ENCODE measurements around the gene CDPF1. TPM values are rescaled to one million over a fixed set of nuclear protein-coding genes. Genes with fewer than 3 reads are reported as not detected.

Gene CDPF1
- total RNA-seq, 2 donors from 2014 or later: 8.1 to 12.4 TPM

DNA sequence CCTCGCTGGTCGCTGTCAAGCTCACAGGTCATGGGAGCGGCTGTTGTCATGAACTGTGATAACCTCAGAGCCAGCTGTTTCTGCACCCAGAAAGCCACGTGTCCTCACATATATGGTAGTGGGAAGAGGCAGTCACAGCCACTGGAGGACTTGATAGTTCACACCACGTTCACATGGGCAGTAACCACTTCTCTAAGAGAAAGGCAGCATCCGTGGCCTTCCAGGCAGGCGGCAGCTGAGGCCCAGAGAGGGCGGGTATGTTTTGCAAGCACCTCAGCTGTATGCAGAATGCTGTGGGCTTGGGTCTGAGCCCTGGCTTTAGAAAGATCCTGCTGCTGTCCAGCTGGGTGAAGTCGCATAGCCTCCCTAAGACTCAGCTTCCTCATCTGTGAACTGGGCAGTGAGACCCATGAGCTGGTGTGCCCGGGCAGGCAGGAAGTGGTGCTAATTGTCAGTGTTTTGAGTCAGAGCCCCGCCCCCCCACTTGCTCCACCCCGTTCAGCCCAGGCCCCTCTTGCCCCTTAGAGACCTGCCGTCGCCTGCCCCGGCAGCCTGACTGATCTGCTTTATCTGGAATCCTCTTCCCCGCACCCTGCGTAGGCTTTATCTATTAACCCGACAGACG is 31.0 kb upstream of the CDPF1 start:
- Histone ChIP-seq H3K9me3 (no peaks in the 10 kb centered on the region), H3K36me3 (peaks cover 79% of the 10 kb centered on the region), H3K4me1 (ENCODE audit: control insufficient read depth in 1 of 2, low read depth in 2 of 2) (no peaks in the 10 kb centered on the region), H3K4me3 (no peak overlapping the region), H3K27ac (no peak overlapping the region), H3K27me3 (replicated peaks; ENCODE audit: insufficient read depth) (no peaks in the 10 kb centered on the region)
- TF ChIP-seq, protein P1, sequence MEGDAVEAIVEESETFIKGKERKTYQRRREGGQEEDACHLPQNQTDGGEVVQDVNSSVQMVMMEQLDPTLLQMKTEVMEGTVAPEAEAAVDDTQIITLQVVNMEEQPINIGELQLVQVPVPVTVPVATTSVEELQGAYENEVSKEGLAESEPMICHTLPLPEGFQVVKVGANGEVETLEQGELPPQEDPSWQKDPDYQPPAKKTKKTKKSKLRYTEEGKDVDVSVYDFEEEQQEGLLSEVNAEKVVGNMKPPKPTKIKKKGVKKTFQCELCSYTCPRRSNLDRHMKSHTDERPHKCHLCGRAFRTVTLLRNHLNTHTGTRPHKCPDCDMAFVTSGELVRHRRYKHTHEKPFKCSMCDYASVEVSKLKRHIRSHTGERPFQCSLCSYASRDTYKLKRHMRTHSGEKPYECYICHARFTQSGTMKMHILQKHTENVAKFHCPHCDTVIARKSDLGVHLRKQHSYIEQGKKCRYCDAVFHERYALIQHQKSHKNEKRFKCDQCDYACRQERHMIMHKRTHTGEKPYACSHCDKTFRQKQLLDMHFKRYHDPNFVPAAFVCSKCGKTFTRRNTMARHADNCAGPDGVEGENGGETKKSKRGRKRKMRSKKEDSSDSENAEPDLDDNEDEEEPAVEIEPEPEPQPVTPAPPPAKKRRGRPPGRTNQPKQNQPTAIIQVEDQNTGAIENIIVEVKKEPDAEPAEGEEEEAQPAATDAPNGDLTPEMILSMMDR (IDR thresholded peaks at IDR 0.05): no peak
- no peak for DNase-seq (ENCODE audit: low spot score)
- ATAC-seq (ENCODE audit: insufficient number of reproducible peaks, low FRiP score, low read depth): no peak

- H3K4me3 ChIP-seq: no peak overlapping the region
- H3K27me3 ChIP-seq (replicated peaks; ENCODE audit: insufficient read depth): no peaks in the 10 kb centered on the region
- TF ChIP-seq, protein P1 (IDR thresholded peaks at IDR 0.05): no peak
- DNase-seq (ENCODE audit: low spot score) (no peak), ATAC-seq (ENCODE audit: insufficient number of reproducible peaks, low FRiP score, low read depth) (no peak)
- peaks cover 82% of the 10 kb centered on the region for H3K36me3 ChIP-seq
- no peaks in the 10 kb centered on the region for H3K9me3 ChIP-seq
- H3K4me1 ChIP-seq (ENCODE audit: control insufficient read depth in 1 of 2, low read depth in 2 of 2): no peaks in the 10 kb centered on the region
- no peak overlapping the region for H3K27ac ChIP-seq
Measured at GRCh38 chr22:46280063-46280817, 30.1 kb upstream of the CDPF1 start.

- Histone ChIP-seq H3K4me3 (no peak overlapping the region), H3K27me3 (replicated peaks; ENCODE audit: insufficient read depth) (no peaks in the 10 kb centered on the region), H3K4me1 (ENCODE audit: control insufficient read depth in 1 of 2, low read depth in 2 of 2) (no peaks in the 10 kb centered on the region), H3K9me3 (no peaks in the 10 kb centered on the region), H3K36me3 (peaks cover 82% of the 10 kb centered on the region), H3K27ac (no peak overlapping the region)
- ATAC-seq (ENCODE audit: insufficient number of reproducible peaks, low FRiP score, low read depth): no peak
- TF ChIP-seq, protein P1 (IDR thresholded peaks at IDR 0.05): no peak
- no peak for DNase-seq (ENCODE audit: low spot score)
Measured at GRCh38 chr22:46278656-46279645, 28.9 kb upstream of the CDPF1 start.

DNA sequence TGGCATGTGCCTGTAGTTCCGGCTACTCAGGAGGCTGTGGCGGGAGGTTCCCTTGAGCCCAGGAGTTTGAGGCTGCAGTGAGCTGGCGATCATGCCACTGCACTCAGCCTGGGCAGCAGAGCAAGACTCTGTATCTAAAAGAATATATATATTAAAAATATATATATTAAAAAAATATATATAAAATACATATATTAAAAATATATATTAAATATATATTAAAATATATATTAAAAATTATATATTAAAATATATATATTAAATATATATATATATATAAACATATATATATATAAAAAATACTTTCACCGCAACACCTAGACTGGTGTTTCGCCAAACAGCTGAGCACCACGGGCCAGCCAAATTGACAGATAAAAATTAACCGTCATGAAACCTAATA is 26.5 kb upstream of the CDPF1 start:
- peaks cover 90% of the 10 kb centered on the region for H3K36me3 ChIP-seq
- no peaks in the 10 kb centered on the region for H3K4me1 ChIP-seq (ENCODE audit: control insufficient read depth in 1 of 2, low read depth in 2 of 2)
- no peaks in the 10 kb centered on the region for H3K9me3 ChIP-seq
- no peak overlapping the region for H3K27ac ChIP-seq
- no peak overlapping the region for H3K4me3 ChIP-seq
- ATAC-seq (ENCODE audit: insufficient number of reproducible peaks, low FRiP score, low read depth): no peak
- no peaks in the 10 kb centered on the region for H3K27me3 ChIP-seq (replicated peaks; ENCODE audit: insufficient read depth)
- DNase-seq (ENCODE audit: low spot score): no peak
- TF ChIP-seq, protein P1 (IDR thresholded peaks at IDR 0.05): no peak
